PFSK-1 (cell line): ENCODE data around the gene FBXL16.

ENCODE experiments used
- FOXP2 ChIP-seq: optimal IDR thresholded peaks from 2 replicates; pipeline ENCODE3; 2011; ENCODE audit warnings: borderline replicate concordance, control low read depth, inconsistent platforms; ENCODE audit not compliant: insufficient read depth; ENCODE audit errors: extremely low read length, extremely low read depth
- POLR2AphosphoS5 ChIP-seq: IDR thresholded peaks from 2 replicates; pipeline ENCODE4 v1.6.1; 2012; ENCODE audit warnings: low read depth, mild to moderate bottlenecking, control low read depth, low read length, moderate library complexity
- SIN3A ChIP-seq: IDR thresholded peaks from 2 replicates; pipeline ENCODE4 v1.6.1; 2012; ENCODE audit warnings: mild to moderate bottlenecking, low read length, moderate library complexity, borderline replicate concordance; ENCODE audit not compliant: insufficient read depth
- TAF1 ChIP-seq: IDR thresholded peaks from 2 replicates; pipeline ENCODE4 v1.6.1; 2012; ENCODE audit warnings: low read length, control low read depth, borderline replicate concordance; ENCODE audit not compliant: insufficient read depth
- TF ChIP-seq, protein P1 (sequence below), 2 experiments: IDR thresholded peaks; 2 replicates each; pipeline versions ENCODE4 v1.6.1 to v1.8.0; 2011 to 2012; ENCODE audit warnings: low read depth in 2 of 2, low read length in 2 of 2, control low read depth in 1 of 2, inconsistent platforms in 1 of 2, mild to moderate bottlenecking in 1 of 2, moderate library complexity in 1 of 2; ENCODE audit not compliant: insufficient read depth in 1 of 2

Gene FBXL16

GRCh38 chr16:710500-711075, 5.0 kb upstream of the FBXL16 start:
- no peak for TF ChIP-seq SIN3A
- TF ChIP-seq TAF1 = no peak
- TF ChIP-seq, protein P1, sequence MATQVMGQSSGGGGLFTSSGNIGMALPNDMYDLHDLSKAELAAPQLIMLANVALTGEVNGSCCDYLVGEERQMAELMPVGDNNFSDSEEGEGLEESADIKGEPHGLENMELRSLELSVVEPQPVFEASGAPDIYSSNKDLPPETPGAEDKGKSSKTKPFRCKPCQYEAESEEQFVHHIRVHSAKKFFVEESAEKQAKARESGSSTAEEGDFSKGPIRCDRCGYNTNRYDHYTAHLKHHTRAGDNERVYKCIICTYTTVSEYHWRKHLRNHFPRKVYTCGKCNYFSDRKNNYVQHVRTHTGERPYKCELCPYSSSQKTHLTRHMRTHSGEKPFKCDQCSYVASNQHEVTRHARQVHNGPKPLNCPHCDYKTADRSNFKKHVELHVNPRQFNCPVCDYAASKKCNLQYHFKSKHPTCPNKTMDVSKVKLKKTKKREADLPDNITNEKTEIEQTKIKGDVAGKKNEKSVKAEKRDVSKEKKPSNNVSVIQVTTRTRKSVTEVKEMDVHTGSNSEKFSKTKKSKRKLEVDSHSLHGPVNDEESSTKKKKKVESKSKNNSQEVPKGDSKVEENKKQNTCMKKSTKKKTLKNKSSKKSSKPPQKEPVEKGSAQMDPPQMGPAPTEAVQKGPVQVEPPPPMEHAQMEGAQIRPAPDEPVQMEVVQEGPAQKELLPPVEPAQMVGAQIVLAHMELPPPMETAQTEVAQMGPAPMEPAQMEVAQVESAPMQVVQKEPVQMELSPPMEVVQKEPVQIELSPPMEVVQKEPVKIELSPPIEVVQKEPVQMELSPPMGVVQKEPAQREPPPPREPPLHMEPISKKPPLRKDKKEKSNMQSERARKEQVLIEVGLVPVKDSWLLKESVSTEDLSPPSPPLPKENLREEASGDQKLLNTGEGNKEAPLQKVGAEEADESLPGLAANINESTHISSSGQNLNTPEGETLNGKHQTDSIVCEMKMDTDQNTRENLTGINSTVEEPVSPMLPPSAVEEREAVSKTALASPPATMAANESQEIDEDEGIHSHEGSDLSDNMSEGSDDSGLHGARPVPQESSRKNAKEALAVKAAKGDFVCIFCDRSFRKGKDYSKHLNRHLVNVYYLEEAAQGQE (IDR thresholded peaks at IDR 0.05; ENCODE audit: insufficient read depth in 1 of 2, low read depth in 2 of 2, low read length in 2 of 2) = no peak
- no peak for TF ChIP-seq FOXP2
- TF ChIP-seq POLR2AphosphoS5 = no peak

DNA sequence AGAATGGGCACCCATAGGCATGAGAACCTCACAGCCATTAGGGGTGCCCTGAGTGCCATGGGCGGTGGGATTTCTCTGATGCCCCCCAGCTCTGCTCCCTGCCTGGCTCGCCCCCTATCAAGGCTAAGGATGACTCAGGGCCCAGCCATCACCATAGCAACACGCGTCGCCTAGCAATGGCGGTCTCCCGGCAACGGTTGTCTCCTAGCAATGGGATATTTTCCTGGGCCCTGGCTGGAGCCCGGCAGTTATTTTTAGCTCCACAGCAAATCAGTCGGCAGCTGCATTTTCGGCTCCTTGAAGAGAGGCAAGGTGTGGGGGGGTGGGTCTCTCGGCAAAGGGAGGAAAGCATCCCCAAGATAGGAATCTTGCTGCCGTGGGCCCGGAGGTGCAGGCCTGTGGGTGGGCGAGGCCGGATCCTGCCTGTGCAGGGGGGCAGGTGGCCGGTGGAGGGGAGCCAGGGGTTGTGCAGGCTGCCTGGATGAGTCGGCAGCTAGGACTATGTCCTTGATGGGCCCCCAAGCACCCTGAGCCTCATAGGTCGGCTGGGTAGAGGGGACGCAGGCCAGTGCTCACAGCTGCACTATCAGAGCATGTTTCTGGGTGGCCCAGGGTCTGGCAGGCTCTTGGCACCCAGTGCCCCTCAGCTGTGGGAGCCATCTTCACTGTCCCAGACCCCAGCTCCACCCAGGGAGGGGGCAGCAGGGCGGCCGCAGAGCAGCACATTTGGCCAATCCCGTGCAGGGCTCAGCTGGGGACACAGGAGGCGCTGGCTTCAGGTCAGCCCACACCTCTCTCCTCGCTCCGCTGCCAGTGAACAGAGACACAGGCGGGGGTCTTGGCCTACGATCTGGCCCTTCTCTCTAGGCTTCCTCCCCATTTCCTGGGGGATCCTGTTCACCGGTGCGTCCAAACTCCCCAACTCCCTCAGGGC, 4.2 kb upstream of the FBXL16 start:
- TF ChIP-seq POLR2AphosphoS5 = no peak
- TF ChIP-seq SIN3A = no peak
- TF ChIP-seq TAF1 = no peak
- TF ChIP-seq, protein P1 (IDR thresholded peaks at IDR 0.05; ENCODE audit: insufficient read depth in 1 of 2, low read depth in 2 of 2, low read length in 2 of 2) = no peak
- no peak for TF ChIP-seq FOXP2

- no peak for TF ChIP-seq SIN3A
- no peak for TF ChIP-seq TAF1
- TF ChIP-seq, protein P1 (IDR thresholded peaks at IDR 0.05; ENCODE audit: insufficient read depth in 1 of 2, low read depth in 2 of 2, low read length in 2 of 2) = no peak
- TF ChIP-seq POLR2AphosphoS5 = no peak
- no peak for TF ChIP-seq FOXP2
Measured at GRCh38 chr16:708959-709358, 3.4 kb upstream of the FBXL16 start.

DNA sequence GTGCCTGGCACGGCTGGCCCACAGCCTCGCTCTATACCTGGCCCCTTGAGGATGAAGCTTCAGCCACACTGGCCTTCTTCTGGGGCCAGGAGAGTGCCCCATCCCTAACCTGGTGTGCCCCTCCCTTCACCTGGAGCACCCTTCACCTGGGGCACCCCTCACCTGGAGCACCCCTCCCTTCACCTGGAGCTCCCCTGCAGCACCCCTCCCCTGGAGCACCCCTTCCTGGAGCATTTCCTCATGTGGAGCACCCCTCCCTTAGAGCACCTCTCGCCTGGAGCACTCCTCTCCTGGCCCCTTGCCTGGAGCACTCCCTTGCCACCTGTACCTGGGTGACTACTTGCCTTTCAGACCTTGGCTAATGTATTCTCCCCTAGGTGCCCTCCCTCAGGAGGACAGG, 2.4 kb upstream of the FBXL16 start:
- TF ChIP-seq TAF1 (no peak), FOXP2 (no peak), SIN3A (no peak), POLR2AphosphoS5 (no peak)
- TF ChIP-seq, protein P1 (IDR thresholded peaks at IDR 0.05; ENCODE audit: insufficient read depth in 1 of 2, low read depth in 2 of 2, low read length in 2 of 2) = no peak
